PC-9 (cell line): ENCODE data around the gene RCC1.

Source experiments
- EZH2 ChIP-seq: fragments of 200-600 bp; sonication (generic); IDR thresholded peaks from 2 replicates; pipeline ENCODE4 v1.8.0; 2017; ENCODE audit warnings: antibody characterized with exemption, low read depth
- TF ChIP-seq, protein P1 (sequence below): fragments of 200-600 bp; sonication (generic); conservative IDR thresholded peaks from 2 replicates; pipeline ENCODE4 v1.6.1; 2017; ENCODE audit warnings: mixed run types, antibody characterized with exemption, mild to moderate bottlenecking, moderate library complexity

DNA sequence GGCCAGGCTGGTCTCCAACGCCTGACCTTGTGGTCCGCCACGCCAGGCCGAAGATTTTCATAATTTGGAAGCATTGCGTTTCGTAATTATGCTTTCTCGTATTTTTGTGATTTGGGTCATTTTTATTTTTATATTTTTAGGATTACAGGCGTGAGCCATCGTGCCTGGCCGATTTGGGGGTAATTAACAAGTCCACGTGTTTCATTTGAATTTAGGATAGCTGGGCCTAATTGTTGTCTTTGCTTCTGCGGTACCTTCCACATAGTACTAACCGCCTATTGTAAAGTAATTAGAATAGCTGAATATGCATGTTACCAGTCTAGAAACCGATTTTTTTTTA is 1.0 kb downstream of the RCC1 start:
- TF ChIP-seq, protein P1, sequence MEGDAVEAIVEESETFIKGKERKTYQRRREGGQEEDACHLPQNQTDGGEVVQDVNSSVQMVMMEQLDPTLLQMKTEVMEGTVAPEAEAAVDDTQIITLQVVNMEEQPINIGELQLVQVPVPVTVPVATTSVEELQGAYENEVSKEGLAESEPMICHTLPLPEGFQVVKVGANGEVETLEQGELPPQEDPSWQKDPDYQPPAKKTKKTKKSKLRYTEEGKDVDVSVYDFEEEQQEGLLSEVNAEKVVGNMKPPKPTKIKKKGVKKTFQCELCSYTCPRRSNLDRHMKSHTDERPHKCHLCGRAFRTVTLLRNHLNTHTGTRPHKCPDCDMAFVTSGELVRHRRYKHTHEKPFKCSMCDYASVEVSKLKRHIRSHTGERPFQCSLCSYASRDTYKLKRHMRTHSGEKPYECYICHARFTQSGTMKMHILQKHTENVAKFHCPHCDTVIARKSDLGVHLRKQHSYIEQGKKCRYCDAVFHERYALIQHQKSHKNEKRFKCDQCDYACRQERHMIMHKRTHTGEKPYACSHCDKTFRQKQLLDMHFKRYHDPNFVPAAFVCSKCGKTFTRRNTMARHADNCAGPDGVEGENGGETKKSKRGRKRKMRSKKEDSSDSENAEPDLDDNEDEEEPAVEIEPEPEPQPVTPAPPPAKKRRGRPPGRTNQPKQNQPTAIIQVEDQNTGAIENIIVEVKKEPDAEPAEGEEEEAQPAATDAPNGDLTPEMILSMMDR: no peak
- TF ChIP-seq EZH2: no peak
